IPS-NIHi11 (cell line): ENCODE data around the gene ZNF618.
"Not testable (repeated sequence)": the region's sequence is repeated elsewhere in the genome, so short reads cannot be mapped to it uniquely, and the experiment has no call there.

Source experiments
- DNase-seq: peaks from one replicate; pipeline ENCODE4 v3.0.0; 2012; ENCODE audit warnings: mixed read lengths, low spot score

The ZNF618 gene

DNA sequence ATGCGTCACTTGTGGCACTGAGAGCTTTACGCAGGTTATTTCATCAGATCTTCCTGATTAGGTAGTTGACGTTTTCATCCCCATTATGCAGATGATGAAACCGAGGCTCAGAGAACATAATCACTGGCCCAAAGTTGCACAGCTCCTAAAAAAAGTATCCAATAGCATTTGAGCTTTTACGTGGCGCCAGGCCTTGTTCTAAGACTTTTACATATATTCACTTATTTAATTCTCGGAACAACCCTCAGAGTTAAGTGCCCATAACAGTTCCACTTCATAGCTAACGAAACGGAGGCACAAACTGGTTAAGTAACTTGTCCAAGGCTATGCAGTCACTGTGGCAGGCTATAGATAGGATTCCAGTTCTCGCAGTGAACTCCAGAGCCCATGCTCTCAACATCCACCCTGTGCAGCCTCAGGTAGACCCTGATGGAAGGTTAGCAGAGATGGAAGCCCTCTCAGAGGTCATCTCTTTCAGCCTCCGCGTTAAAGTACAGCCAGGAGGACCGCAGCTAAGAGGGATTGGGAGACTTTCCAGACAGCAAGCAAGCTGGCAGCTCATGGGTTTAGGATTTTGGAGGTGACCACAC is 162.7 kb downstream of the ZNF618 start:
- DNase-seq = no peak

DNA sequence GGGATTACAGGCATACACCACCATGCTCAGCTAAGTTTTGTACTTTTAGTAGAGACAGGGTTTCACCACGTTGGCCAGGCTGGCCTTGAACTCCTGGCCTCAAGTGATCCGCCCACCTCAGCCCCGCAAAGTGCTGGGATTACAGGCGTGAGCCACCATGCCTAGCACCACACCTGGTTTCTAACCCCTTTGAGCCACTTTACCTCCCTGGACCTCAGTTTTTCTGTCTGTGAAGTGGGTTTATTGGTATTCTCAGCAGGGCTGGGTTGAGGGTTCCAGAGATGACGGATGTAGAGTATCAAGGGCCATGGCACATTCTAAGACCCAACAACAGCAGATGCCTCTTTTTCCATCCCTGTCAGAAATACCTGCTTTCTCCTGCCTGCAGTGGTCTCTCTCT is 163.4 kb downstream of the ZNF618 start:
- no peak for DNase-seq

DNA sequence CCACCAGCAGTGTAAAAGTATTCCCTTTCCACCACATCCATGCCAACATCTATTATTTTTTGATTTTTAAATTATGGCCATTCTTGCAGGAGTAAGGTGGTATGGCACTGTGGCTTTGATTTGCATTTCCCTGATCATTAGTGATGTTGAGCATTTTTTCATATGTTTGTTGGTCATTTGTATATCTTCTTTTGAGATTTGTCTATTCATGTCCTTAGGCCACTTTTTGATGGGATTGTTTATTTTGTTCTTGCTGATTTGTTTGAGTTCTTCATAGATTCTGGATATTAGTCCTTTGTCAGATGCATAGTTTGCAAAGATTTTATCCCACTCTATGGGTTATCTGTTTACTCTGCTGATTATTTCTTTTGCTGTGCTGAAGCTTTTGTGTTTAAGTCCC is 167.6 kb downstream of the ZNF618 start:
- DNase-seq = not testable (repeated sequence)

DNA sequence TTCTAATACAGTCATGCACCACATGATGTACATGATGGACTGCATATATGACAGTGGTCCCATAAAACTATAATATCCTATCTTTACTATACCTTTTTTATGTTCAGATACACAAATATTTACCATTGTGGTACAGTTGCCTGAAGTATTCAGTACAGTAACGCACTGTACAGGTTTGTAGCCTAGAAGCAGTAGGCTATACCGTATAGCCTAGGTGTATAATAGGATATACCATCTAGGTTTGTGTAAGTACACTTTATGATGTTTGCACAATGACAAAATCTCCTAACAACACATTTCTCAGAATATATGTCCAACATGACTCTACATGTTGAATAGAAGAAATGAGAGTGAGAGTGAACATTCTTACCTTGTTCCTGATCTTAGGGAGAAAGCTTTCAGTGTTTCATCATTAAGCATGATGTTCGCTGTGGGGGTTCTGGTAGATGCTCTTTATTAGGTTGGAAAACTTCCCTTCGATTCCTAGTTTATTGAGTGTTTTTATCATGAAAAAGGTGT is 170.2 kb downstream of the ZNF618 start:
- no peak for DNase-seq

DNA sequence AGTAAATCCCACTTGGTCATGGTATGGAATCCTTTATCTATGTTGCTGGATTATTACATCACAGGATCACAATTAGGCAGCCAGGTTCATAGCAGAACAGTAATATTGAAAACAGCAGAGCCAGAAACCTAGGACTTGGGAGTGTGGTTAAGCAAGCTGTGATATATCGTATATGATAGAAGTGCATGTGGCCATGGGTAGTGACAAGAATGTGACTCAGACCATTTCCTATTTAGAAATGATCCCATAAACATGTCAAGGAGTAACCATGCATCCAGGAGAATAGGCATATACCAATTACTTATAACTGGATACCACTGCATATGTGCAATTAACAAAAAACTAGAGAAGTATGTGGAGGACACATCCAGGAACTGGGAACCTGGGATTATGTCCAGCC is 170.8 kb downstream of the ZNF618 start:
- no peak for DNase-seq

DNA sequence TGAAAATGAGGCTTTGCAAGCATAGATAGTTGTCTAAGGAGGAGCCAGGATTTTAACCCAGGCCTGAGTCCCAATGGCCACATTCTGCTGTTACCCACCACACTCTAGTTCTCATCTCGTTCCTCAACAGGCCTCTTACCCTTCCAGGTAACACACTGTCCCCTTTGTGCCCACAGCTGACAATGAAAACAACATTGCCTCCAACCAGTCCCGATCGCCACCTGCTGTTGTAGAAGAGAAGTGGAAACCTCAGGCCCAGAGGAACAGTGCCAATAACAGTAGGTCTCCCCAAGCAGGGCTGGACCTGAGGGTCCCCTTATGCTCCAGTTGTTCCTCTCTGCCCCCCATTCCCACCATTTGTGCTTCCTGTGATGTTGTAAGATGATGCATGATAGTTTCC is 171.6 kb downstream of the ZNF618 start:
- peak; percentile 54 for DNase-seq

DNA sequence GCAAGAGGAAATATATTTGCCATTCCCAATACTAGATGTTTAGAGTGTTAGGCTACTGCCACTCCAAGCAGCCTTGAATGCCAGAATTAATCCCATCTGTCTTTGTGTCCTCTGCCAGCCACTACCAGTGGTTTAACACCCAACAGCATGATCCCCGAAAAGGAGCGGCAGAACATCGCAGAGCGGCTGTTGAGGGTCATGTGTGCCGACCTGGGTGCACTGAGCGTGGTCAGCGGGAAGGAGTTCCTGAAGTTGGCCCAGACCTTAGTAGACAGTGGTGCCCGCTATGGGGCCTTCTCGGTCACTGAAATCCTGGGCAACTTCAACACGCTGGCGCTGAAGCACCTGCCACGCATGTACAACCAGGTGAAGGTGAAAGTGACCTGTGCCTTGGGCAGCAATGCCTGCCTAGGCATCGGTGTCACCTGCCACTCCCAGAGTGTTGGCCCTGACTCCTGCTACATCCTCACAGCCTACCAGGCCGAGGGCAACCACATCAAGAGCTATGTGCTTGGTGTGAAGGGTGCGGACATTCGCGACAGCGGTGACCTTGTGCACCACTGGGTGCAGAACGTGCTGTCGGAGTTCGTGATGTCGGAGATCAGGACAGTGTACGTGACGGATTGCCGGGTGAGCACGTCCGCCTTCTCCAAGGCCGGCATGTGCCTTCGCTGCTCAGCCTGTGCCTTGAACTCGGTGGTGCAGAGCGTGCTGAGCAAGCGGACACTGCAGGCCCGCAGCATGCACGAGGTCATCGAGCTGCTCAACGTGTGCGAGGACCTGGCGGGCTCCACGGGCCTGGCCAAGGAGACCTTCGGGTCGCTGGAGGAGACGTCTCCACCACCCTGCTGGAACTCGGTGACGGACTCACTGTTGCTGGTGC is 172.7 kb downstream of the ZNF618 start:
- no peak for DNase-seq

DNA sequence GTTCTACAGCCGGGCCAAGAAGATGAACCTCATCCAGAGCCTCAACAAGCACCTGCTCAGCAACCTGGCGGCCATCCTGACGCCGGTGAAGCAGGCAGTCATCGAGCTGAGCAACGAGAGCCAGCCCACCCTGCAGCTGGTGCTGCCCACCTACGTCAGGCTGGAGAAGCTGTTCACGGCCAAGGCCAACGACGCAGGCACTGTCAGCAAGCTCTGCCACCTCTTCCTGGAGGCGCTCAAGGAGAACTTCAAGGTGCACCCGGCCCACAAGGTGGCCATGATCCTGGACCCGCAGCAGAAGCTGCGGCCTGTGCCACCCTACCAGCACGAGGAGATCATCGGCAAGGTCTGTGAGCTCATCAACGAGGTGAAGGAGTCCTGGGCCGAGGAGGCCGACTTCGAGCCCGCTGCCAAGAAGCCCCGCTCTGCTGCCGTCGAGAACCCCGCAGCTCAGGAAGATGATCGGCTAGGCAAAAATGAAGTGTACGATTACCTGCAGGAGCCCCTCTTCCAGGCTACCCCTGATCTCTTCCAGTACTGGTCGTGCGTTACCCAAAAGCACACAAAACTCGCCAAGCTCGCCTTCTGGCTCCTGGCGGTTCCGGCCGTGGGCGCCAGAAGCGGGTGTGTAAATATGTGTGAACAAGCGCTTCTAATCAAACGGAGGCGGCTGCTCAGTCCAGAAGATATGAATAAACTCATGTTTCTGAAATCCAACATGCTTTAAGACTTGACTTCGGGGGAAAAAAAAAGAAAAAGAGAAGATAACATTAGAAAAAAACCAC is 173.5 kb downstream of the ZNF618 start:
- DNase-seq = no peak

DNA sequence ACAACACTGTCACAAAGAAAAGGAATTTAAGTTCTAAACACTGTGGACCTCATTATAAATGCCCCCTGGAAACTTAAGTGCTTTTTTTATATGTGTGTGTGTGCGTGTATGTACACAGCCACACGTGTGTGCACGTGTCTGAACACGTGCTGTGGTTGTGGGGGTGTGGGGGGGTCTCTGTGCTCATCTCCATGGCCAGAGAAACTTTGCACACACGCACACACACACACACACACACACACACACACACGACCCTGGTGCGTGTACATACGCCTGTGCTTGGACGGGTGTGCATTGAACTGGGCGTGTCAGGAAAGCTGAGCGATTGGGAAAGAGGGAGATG is 174.1 kb downstream of the ZNF618 start:
- no peak for DNase-seq

DNA sequence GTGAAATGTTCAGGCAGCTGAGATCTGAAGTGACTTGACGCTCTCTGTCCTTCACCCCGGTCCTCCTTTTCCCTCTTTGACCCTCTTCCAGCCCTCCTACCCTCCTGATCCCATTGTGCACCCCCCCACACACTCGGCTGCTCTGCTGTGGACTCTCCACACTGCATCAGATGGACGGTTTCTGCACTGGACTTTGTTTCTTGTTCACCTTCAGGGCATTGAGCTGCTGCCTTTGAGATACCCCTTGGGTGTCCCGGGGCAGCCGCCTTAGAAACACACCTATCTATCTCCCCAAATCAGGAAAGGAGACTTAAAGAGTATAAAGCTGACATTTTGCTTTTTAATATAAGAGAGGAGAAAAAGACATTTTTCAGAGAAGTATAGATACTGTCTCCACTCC is 174.5 kb downstream of the ZNF618 start:
- DNase-seq = no peak

DNA sequence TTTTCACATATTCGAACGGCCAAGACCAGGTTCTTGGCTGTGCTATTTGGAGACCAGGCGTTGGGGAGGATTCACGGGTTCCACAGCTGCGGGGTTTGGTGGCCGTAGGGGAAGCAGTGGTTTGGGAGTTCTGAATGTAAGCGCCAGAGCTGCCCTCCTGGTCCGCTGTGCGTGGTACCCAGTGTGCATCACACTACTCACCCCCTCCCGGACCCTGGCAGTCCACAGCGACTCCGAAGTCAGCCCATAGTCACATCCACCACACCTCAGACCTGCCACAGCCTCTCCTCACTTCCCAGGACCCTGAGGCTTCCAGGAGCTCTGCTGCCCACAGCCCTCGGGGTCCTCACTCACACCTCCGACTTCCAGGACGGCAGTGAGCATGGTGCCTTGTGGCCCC is 175.2 kb downstream of the ZNF618 start:
- DNase-seq = no peak

DNA sequence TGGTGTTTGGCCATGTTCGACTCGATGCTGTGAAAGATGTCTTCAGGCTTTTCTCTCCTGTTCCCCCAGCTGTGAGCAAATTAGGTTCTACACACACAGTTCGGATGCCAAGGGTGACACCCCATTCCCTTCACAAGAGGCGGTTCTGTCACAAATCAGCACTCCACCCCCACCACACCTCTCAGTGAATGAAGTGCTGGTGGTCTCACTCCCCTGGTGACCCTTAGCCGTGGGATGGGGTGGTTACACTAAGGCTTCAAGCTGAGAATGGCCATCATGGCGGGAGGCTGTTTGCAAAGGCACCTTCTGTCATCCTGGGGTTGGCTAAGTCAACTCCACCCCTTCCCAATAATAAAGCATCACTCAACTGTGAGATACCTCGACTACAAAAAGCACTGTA is 175.6 kb downstream of the ZNF618 start:
- DNase-seq = no peak

DNA sequence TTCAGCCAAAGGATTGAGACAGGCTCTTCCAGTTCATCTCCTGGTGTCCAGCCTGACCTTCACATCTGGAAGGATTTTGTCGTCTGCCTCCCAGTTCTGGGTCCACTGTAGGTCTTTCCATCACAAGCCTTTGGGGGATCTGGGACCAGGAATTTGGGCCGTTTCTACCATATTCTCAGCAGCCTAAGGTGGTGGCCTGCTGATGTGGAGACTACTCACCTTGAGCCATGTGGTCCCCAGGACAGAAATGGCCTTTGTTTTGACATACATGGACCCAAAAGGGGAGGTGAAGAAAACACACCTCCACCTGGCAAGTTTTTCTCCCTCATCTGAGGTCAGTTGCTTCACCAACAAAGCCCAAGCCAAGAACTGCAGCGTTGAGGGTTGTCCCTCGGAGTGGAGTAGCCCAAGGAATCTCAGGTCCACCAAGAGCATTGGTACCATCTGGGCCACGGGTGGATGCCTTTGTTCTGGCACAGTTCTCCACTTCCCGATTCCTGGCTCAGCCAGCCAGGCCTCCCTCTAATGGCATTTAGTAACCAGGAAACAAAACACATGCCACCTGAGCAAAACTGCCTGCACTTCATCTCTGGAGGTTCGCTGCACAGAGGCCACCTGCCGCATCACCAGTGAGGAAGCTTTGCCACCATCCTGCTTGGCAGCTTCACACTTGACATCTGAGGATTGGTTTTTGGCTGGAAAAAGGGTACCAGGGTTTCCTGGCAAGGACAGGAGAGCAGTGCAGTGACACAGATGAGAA is 177.3 kb downstream of the ZNF618 start:
- DNase-seq = no peak

DNA sequence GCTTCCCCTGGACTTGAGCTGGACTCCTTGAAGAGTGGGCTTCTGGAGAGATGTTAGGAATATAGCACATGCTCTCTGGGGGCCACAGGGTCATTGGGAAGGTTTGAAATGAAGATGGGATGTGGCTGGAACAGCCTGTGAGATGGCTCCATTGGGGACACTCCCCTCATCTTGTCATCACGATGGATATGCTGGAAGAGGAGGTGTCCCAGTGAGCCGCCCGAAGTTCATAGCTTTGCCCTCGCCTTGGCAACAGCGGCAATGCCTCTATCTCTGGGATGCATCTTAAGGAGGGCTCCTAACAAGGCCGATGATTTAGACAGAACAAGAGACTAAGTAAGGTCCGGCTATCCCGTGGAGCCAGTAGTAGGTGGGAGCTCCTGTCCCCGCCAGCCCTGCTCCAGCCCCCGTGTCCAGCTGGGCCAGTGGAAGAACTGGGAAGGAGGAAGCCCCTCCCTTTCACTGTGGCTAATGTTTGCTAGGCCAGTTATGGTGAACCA is 178.1 kb downstream of the ZNF618 start:
- DNase-seq = no peak

DNA sequence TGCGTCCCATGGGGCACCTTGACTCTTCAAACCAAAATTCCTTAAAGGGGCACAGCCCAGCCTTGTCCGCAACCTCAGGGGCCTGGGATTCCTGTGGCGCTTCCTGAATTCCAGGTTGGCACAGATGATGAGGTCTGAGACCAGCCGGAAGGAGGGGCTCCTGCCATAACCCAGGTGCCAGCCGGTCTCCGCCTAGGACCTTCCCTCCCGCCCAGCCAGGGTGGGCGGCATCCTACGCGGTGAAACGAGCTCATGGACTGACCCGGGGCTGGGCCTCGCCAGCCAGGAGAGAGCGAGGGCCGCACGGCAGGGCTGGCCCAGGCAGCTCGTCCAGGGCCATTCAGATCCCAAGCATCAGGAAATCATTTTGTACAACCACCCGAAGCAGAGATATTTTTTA is 179.0 kb downstream of the ZNF618 start:
- no peak for DNase-seq

DNA sequence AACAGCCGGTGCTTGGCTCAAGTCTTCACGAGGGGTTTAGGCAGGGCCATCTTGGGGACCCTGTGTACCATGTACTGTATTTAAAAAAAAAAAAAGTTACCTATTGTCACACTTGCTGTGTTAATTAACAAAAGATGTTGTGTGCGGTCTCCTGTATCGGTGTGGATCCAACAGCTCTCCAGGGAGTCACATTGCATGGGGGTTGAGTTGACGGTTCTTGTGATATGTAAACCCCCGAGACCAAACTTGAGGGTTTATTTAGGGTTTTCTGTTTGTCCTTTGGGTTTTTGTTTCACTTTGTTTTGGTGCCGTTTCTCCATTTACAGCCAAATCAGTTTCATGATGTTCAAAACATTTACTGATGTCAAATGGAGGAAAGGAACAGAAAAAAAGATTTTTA is 179.8 kb downstream of the ZNF618 start:
- DNase-seq = no peak

DNA sequence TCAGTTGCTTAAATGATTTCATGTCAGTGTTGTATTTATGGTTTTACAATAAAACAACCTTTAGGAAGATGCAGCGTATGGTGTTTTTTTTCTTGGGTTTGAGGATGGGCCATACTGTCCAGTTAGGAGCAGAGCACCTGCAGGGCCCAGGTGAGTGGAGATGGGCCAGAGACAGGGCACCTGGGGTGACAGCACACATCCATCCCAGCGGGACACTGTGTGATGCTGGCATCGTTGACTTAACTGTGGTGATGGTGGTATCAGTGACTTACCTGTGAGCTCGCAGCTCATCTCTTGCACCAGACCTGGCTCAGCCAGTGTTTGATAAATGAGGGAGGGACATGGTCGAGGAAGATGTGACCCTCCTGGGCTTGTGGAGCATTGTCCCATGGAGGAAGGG is 180.4 kb downstream of the ZNF618 start:
- no peak for DNase-seq

DNA sequence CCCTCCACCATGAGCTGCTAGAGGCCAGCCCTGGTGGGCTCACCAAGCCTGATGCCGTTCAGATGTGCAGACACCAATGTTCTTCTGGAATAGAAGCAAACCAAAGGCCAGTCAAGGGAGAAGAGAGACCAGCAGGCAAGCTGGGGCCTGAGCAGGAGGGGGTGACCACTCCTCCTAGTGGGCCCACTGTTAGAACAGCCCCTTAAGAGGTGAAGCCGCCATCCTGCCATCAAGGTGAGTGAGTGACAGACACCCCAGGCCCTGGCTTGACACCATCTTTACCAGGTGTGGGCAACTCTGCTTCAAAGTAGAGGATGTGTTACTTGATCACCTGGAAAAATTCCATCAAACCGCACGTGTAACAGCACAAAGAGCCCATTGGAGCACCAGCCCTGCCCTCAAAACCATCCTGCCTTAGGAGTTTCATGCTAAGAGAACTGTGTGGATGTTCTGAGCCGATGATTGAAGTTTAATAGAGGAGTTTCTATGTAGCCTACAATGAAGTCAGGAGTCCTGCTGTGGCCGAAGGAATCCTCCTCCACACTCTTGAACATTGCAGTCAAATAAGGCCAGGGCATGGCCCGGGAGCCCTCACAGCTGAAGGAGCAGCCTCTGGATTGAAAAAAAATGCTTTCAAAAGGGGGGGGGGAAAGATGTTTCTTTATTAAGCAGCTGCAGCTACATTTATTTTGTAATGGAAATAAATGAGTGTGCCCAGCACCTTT is 181.2 kb downstream of the ZNF618 start:
- DNase-seq = no peak

DNA sequence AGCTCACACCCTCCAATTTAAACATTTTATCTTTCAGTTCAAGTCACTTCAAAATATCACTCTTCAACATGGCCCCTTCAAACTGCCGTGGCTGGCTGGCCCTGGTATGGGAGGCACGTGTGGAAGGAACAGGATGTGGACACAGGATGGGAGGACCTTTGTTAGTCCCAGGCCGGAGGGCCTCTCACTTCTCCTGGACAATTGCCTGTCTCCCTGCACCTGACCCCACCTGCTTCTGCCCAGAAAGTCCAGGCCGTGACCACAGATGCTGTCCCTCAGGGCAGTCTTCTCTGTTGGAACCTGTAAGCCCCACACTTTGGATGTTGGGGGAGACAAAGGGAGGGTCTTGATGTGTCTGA is 182.6 kb downstream of the ZNF618 start:
- DNase-seq = no peak

DNA sequence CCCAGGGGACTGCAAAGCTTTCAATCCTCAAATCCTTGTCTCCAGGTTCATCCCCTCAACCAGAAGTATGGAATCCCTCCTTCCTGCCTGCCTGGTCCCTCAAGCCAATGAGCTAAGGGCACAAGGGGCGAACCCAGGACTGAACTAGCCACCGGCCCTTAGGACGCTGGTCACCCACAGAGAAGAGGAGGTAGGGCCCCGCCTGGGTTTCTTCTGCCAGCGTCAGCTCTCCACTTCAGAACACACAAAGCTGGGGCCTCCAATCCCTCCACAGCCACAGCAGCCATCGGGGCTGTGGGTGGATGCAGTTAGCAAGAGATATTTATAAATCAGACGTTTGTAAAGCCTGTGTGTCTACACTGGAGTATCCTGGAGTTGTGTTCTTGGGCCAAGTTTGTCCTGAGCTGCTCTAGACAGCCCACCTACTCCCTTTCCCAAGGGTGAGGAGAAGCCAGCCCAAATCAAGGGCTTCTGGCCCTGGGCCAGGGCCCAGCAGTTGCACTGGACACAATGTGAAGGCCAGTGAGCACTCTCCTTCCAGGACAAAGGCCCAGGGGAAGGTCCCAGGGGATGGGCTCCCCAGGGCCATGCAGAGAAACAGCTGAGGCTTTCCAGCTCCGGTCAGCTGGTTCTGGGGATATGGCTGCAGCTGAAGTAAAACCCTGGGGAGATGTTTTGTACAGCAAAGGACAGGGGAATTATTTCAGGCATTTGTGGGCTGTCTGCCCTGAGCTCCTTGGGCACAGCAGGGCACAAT is 183.1 kb downstream of the ZNF618 start:
- DNase-seq = no peak

DNA sequence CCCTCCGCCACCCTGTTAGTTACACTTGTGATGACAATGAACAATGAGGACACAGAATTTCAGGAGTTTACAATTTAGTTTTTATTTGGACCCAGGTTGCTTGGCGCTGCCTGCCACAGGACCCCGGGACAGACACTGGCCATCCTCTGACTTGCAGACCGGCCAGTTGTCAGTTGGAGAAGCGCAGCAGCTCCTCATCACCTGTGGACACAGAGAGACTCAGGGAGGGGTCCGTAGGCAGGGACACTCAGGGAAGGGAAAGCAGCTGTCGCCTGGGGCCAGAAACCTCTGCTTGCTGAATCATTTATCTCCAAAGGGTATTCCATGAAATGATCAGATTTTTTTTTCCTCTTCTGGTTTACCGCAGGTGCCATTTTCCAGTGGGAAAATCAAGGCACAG is 184.0 kb downstream of the ZNF618 start:
- DNase-seq = no peak
